GM12878 (cell line): ENCODE results near the gene ULK4. TPM values are rescaled to one million over a fixed set of nuclear protein-coding genes. Genes with fewer than 3 reads are reported as not detected.

Experiments used
- ATAC-seq: fragments of 200-7000 bp; cut with Tn5 transposase; 3 replicates; pipeline ENCODE4 v1.9.1; 2020; ENCODE audit warnings: mild to moderate bottlenecking, moderate library complexity
- BruUV-seq: library from RNA; stranded (reverse); fragments of 400-500 nt; replicated peaks from 2 replicates; lab custom pipeline; 2021; lab: Mats Ljungman, UMichigan
- CTCF ChIA-PET: fragments of 300-600 bp; sonication (Branson Sonifier 250); formaldehyde crosslinking; extraction: SDS; loops from one replicate; lab custom pipeline; 2021; ENCODE audit warnings: inconsistent platforms; lab: Yijun Ruan, JAX
- POLR2A ChIA-PET: fragments of 350-600 bp; formaldehyde crosslinking; extraction: SDS; loops from one replicate; lab custom pipeline; 2021; ENCODE audit warnings: inconsistent platforms; lab: Charles Lee
- RAD21 ChIA-PET: fragments of 300-600 bp; sonication (Branson Sonifier 250); formaldehyde crosslinking; loops from one replicate; lab custom pipeline; 2023; ENCODE audit warnings: antibody characterized with exemption; ENCODE audit not compliant: unreplicated experiment; lab: Charles Lee
- SMC1A ChIA-PET: fragments of 300-600 bp; sonication (Branson Sonifier 250); formaldehyde crosslinking; loops from one replicate; lab custom pipeline; 2023; ENCODE audit not compliant: unreplicated experiment, uncharacterized antibody; lab: Charles Lee
- DNase-seq: peaks from one replicate; pipeline ENCODE4 v3.0.0-alpha.2; 2011; ENCODE audit warnings: low read depth, low spot score
- FAIRE-seq: peaks from 3 replicates; lab custom pipeline; 2011; peaks lifted over from hg19 to GRCh38; lab: Jason Lieb, UNC
- H2AFZ ChIP-seq: 2 replicates; pipeline ENCODE4 v1.6.0; 2011; ENCODE audit warnings: low read depth, low read length, control low read depth; ENCODE audit not compliant: control insufficient read depth
- H3K27ac ChIP-seq: 2 replicates; pipeline ENCODE4 v1.5.1; 2011; ENCODE audit warnings: control low read depth; ENCODE audit not compliant: control insufficient read depth, insufficient read depth
- H3K27me3 ChIP-seq, 2 experiments: replicated peaks in 1 of 2; 2 replicates each; pipeline versions ENCODE4 v1.6.0 to v1.6.1; 2011; ENCODE audit warnings: low read length in 1 of 2; ENCODE audit not compliant: control insufficient read depth in 2 of 2, insufficient read depth in 2 of 2
- H3K36me3 ChIP-seq, 2 experiments: 2 replicates each; pipeline ENCODE4 v1.5.1; 2011; ENCODE audit warnings: low read length in 1 of 2; ENCODE audit not compliant: control insufficient read depth in 2 of 2, insufficient read depth in 2 of 2
- H3K4me1 ChIP-seq: 2 replicates; pipeline ENCODE4 v1.6.1; 2011; ENCODE audit warnings: mild to moderate bottlenecking, low read length, moderate library complexity, mixed read lengths; ENCODE audit not compliant: control insufficient read depth, insufficient read depth
- H3K4me2 ChIP-seq: 2 replicates; pipeline ENCODE4 v1.6.0; 2011; ENCODE audit warnings: control low read depth; ENCODE audit not compliant: control insufficient read depth, insufficient read depth
- H3K4me3 ChIP-seq: fragments of 200-600 bp; sonication (generic); 2 replicates; pipeline ENCODE4 v1.5.1; 2016
- H3K79me2 ChIP-seq: 2 replicates; pipeline ENCODE4 v1.6.0; 2011; ENCODE audit warnings: low read length; ENCODE audit not compliant: control insufficient read depth, insufficient read depth
- H3K9ac ChIP-seq: 2 replicates; pipeline ENCODE4 v1.8.0; 2011; ENCODE audit warnings: low read length, control low read depth, mixed read lengths; ENCODE audit not compliant: control insufficient read depth, insufficient read depth
- H3K9me3 ChIP-seq: replicated peaks from 3 replicates; pipeline ENCODE4 v1.5.1; 2011; ENCODE audit warnings: mild to moderate bottlenecking, low read length; ENCODE audit not compliant: control insufficient read depth, insufficient read depth
- H4K20me1 ChIP-seq: 2 replicates; pipeline ENCODE4 v1.6.0; 2011; ENCODE audit not compliant: control insufficient read depth, insufficient read depth
- BHLHE40 ChIP-seq, 2 experiments: fragments of 450-650 bp in 1 of 2; IDR thresholded peaks; 2 replicates each; pipeline ENCODE4 v1.6.1; 2011 to 2017; ENCODE audit warnings: low read depth in 2 of 2, borderline replicate concordance in 1 of 2, improper control_type of control experiment in 1 of 2, low read length in 1 of 2, mild to moderate bottlenecking in 1 of 2
- FOXM1 ChIP-seq: IDR thresholded peaks from 2 replicates; pipeline ENCODE4 v1.6.1; 2012; ENCODE audit warnings: low read depth, mild to moderate bottlenecking, inconsistent platforms, low read length, moderate library complexity
- HCFC1 ChIP-seq: fragments of 150-350 bp; IDR thresholded peaks from 2 replicates; pipeline ENCODE4 v1.6.1; 2014; ENCODE audit warnings: low read length
- NFIC ChIP-seq: IDR thresholded peaks from 2 replicates; pipeline ENCODE4 v1.6.1; 2012; ENCODE audit warnings: low read depth, mild to moderate bottlenecking, inconsistent platforms, low read length, moderate library complexity
- RELA ChIP-seq: fragments of 450-650 bp; IDR thresholded peaks from 2 replicates; pipeline ENCODE4 v1.8.0; 2014; ENCODE audit warnings: borderline replicate concordance; ENCODE audit not compliant: partially characterized antibody
- SMAD1 ChIP-seq: fragments of 450-650 bp; IDR thresholded peaks from 2 replicates; pipeline ENCODE4 v1.6.1; 2018; ENCODE audit warnings: mild to moderate bottlenecking, low read depth; ENCODE audit not compliant: partially characterized antibody
- STAT1 ChIP-seq: fragments of 450-650 bp; conservative IDR thresholded peaks from 2 replicates; pipeline ENCODE4 v1.6.1; 2014; ENCODE audit warnings: antibody characterized with exemption, mild to moderate bottlenecking
- TBL1XR1 ChIP-seq: IDR thresholded peaks from 2 replicates; pipeline ENCODE4 v1.6.1; 2012; ENCODE audit warnings: low read depth, low read length, improper control_type of control experiment
- ZBED1 ChIP-seq: IDR thresholded peaks from 2 replicates; pipeline ENCODE4 v1.6.1; 2016; ENCODE audit warnings: borderline replicate concordance
- WGBS: methylation state at CpG from one replicate; pipeline ENCODE4 v1.1.6; 2016; ENCODE audit warnings: low lambda C conversion rate; ENCODE audit not compliant: insufficient replicate concordance, insufficient coverage; ENCODE audit errors: missing lambda C conversion rate; 5-methylcytosine and 5-hydroxymethylcytosine counted together
- in situ Hi-C: fragments of 300-500 bp; cut with MboI; formaldehyde crosslinking; loops from 9 replicates; pipeline ENCODE4 v1.14.3; 2018; ENCODE audit warnings: mixed read lengths
- intact Hi-C: fragments of 100-400 bp; cut with micrococcal nuclease; formaldehyde crosslinking; loops from one replicate; pipeline ENCODE4 v1.14.2; 2022; ENCODE audit not compliant: unreplicated experiment
- polyA plus RNA-seq, 11 experiments: library from polyadenylated mRNA; depleted of rRNA in 4 of 11; unstranded in 6 of 11; stranded (reverse) in 5 of 11; fragments of >200 nt; fragmentation: Nextera tagmentation in 4 of 11; fragmentation: Illumina TruSeq in 1 of 11; extraction: Ambion mirVana in 4 of 11; extraction: Trizol in 1 of 11; gene quantifications; 1 replicate in 1 of 11; 2 replicates in 10 of 11; pipeline versions ENCODE4 v1.2.1 to v1.2.3, GENCODE V29; 2011 to 2016; ENCODE audit warnings: inconsistent platforms in 2 of 11, missing spikeins in 2 of 11, low read depth in 1 of 11
- total RNA-seq, 4 experiments: library from RNA; depleted of rRNA in 3 of 4; stranded (reverse); fragments of >200 nt in 3 of 4; fragmentation: Illumina TruSeq in 1 of 4; extraction: Trizol in 1 of 4; gene quantifications; 2 replicates each; pipeline versions ENCODE4 v1.2.1 to v1.2.3, GENCODE V29; 2013 to 2021
- TF ChIP-seq, protein P1 (sequence below): fragments of 450-650 bp; IDR thresholded peaks from 2 replicates; pipeline ENCODE4 v1.6.1; 2018; ENCODE audit warnings: mild to moderate bottlenecking, low read depth, moderate library complexity; ENCODE audit not compliant: partially characterized antibody
- TF ChIP-seq, protein P2 (sequence below), 3 experiments: IDR thresholded peaks in 2 of 3; conservative IDR thresholded peaks in 1 of 3; 2 replicates each; pipeline ENCODE4 v1.5.1; 2011; ENCODE audit warnings: low read depth in 3 of 3, low read length in 3 of 3, mild to moderate bottlenecking in 3 of 3, control low read depth in 2 of 3, moderate library complexity in 2 of 3, inconsistent platforms in 1 of 3, mixed read lengths in 1 of 3; ENCODE audit not compliant: control insufficient read depth in 2 of 3, insufficient read depth in 1 of 3; ENCODE audit errors: extremely low read depth in 1 of 3

ULK4 gene
- total and polyA plus RNA-seq, 10 of the 15 experiments (the other 5 are each of a cell fraction or from before 2014, with no cell fraction given) = 3.5 to 7.6 (median 6.3) TPM

DNA sequence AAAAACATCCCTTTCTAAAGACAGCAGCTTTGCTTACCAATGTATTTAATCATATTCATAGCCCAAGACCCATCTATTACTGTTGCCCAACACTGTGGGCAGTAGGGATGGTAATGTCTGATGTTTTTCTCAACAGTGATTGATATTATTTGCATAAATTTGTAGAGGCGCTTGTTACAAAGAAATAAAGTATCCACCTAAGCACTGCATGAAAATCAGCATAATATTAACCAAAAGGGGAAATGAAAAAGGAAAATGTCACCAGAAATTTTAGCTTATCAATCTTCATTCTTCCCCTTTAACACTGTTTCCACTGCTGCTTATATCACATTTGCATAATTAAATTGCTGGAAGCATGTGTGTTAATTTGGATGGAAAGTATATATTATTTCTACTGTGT is 622.1 kb downstream of the ULK4 start (continued):
- TF ChIP-seq SMAD1 (no peak), NFIC (no peak), HCFC1 (no peak), FOXM1 (no peak)

GRCh38 chr3:41338276-41338675 is 623.6 kb downstream of the ULK4 start:
- no peaks in the 10 kb centered on the region for H3K27me3 ChIP-seq
- no peaks in the 10 kb centered on the region for H3K4me1 ChIP-seq
- RAD21 ChIA-PET = no interaction called here
- no peak overlapping the region for H3K9ac ChIP-seq
- DNase-seq = no peak
- H3K4me3 ChIP-seq = no peak overlapping the region
- no peaks in the 10 kb centered on the region for H4K20me1 ChIP-seq
- no peak overlapping the region for H2AFZ ChIP-seq
- in situ Hi-C loops (no loop called here), intact Hi-C loops (no loop called here)
- POLR2A ChIA-PET = no interaction called here
- H3K4me2 ChIP-seq = no peak overlapping the region
- 0% methylated on average over 1 of the region's 1 CpG for WGBS
- no peaks in the 10 kb centered on the region for H3K36me3 ChIP-seq
- H3K27ac ChIP-seq = no peak overlapping the region
- no TSS peak for BruUV-seq
- FAIRE-seq = no peak
- no peak for ATAC-seq
- no peak for TF ChIP-seq BHLHE40 (IDR thresholded peaks at IDR 0.05; ENCODE audit: borderline replicate concordance in 1 of 2, low read depth in 2 of 2, low read length in 1 of 2)
- TF ChIP-seq TBL1XR1 = no peak
- no peak for TF ChIP-seq RELA
- H3K79me2 ChIP-seq = no peaks in the 10 kb centered on the region
- SMC1A ChIA-PET = no interaction called here
- H3K9me3 ChIP-seq = no peaks in the 10 kb centered on the region
- CTCF ChIA-PET = no interaction called here

GRCh38 chr3:41334426-41334825 is 627.5 kb downstream of the ULK4 start:
- Histone ChIP-seq H3K27me3 (no peaks in the 10 kb centered on the region), H3K9me3 (no peaks in the 10 kb centered on the region), H3K4me3 (no peak overlapping the region), H3K36me3 (no peaks in the 10 kb centered on the region), H2AFZ (no peak overlapping the region), H3K27ac (no peak overlapping the region), H3K79me2 (no peaks in the 10 kb centered on the region), H3K9ac (no peak overlapping the region), H3K4me2 (no peak overlapping the region), H4K20me1 (no peaks in the 10 kb centered on the region), H3K4me1 (no peaks in the 10 kb centered on the region)
- CTCF ChIA-PET = no interaction called here
- FAIRE-seq = no peak
- DNase-seq = no peak
- in situ Hi-C loops = no loop called here
- SMC1A ChIA-PET = no interaction called here
- POLR2A ChIA-PET = no interaction called here
- RAD21 ChIA-PET = no interaction called here
- no TSS peak for BruUV-seq
- no peak for ATAC-seq
- intact Hi-C loops = no loop called here
- 36% methylated on average over 2 of the region's 2 CpGs for WGBS
- no peak for TF ChIP-seq ZBED1
- TF ChIP-seq, protein P1, sequence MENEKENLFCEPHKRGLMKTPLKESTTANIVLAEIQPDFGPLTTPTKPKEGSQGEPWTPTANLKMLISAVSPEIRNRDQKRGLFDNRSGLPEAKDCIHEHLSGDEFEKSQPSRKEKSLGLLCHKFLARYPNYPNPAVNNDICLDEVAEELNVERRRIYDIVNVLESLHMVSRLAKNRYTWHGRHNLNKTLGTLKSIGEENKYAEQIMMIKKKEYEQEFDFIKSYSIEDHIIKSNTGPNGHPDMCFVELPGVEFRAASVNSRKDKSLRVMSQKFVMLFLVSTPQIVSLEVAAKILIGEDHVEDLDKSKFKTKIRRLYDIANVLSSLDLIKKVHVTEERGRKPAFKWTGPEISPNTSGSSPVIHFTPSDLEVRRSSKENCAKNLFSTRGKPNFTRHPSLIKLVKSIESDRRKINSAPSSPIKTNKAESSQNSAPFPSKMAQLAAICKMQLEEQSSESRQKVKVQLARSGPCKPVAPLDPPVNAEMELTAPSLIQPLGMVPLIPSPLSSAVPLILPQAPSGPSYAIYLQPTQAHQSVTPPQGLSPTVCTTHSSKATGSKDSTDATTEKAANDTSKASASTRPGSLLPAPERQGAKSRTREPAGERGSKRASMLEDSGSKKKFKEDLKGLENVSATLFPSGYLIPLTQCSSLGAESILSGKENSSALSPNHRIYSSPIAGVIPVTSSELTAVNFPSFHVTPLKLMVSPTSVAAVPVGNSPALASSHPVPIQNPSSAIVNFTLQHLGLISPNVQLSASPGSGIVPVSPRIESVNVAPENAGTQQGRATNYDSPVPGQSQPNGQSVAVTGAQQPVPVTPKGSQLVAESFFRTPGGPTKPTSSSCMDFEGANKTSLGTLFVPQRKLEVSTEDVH = no peak
- no peak for TF ChIP-seq STAT1
- TF ChIP-seq, protein P2, sequence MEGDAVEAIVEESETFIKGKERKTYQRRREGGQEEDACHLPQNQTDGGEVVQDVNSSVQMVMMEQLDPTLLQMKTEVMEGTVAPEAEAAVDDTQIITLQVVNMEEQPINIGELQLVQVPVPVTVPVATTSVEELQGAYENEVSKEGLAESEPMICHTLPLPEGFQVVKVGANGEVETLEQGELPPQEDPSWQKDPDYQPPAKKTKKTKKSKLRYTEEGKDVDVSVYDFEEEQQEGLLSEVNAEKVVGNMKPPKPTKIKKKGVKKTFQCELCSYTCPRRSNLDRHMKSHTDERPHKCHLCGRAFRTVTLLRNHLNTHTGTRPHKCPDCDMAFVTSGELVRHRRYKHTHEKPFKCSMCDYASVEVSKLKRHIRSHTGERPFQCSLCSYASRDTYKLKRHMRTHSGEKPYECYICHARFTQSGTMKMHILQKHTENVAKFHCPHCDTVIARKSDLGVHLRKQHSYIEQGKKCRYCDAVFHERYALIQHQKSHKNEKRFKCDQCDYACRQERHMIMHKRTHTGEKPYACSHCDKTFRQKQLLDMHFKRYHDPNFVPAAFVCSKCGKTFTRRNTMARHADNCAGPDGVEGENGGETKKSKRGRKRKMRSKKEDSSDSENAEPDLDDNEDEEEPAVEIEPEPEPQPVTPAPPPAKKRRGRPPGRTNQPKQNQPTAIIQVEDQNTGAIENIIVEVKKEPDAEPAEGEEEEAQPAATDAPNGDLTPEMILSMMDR (IDR thresholded peaks at IDR 0.05 in 2 of 3, conservative IDR thresholded peaks at IDR 0.05 in 1 of 3; ENCODE audit: control insufficient read depth in 2 of 3, extremely low read depth in 1 of 3, insufficient read depth in 1 of 3, low read depth in 3 of 3, low read length in 3 of 3) = no peak
- TF ChIP-seq BHLHE40 (IDR thresholded peaks at IDR 0.05; ENCODE audit: borderline replicate concordance in 1 of 2, low read depth in 2 of 2, low read length in 1 of 2) = no peak
